Esophagus muscularis mucosa (tissue), 3 donors: ENCODE data around the gene AKAP5.

Experiments
- CTCF ChIP-seq, 3 experiments: fragments of 200-600 bp in 2 of 3; fragments of 450-650 bp in 1 of 3; sonication (generic) in 2 of 3; IDR thresholded peaks; one replicate each; pipeline ENCODE4 v1.5.1; 2017 to 2019; ENCODE audit warnings: antibody characterized with exemption in 3 of 3, mild to moderate bottlenecking in 2 of 3, moderate library complexity in 1 of 3
- POLR2A ChIP-seq: fragments of 450-650 bp; IDR thresholded peaks from one replicate; pipeline ENCODE4 v1.6.1; 2017; ENCODE audit warnings: antibody characterized with exemption, moderate library complexity, mild to moderate bottlenecking, low read depth
- POLR2AphosphoS5 ChIP-seq, 2 donors: sonication (generic); formaldehyde crosslinking; IDR thresholded peaks; one replicate each; pipeline ENCODE4 v1.6.1; 2017; ENCODE audit warnings: antibody characterized with exemption in 2 of 2

GRCh38 chr14:64506721-64507120, 41.4 kb downstream of the AKAP5 start:
- no peak for TF ChIP-seq CTCF (IDR thresholded peaks at IDR 0.05)
- no peak for TF ChIP-seq POLR2A
- TF ChIP-seq POLR2AphosphoS5 (IDR thresholded peaks at IDR 0.05): no peak
